ENCODE data around the gene KCNK10.

The KCNK10 gene

GRCh38 chr14:88323086-88323522 is at the start of gene KCNK10:
TSS of gene KCNK10 (minus strand) at chr14:88323269. CDS start at chr14:88322798, 471 bp downstream.
- Histone ChIP-seq H3F3A (ENCODE audit: control insufficient read depth, insufficient read depth) (no peaks in the 10 kb centered on the region), H3K27me3 (ENCODE audit: control insufficient read depth, low read length) (peaks cover 86% of the 10 kb centered on the region), H3K4me1 (ENCODE audit: control insufficient read depth, low read length) (peaks cover 16% of the 10 kb centered on the region), H3K79me2 (ENCODE audit: control insufficient read depth, low read length) (no peaks in the 10 kb centered on the region), H3K4me2 (ENCODE audit: low read length) (peak within 1 kb of the TSS; percentile 78), H3K9me2 (replicated peaks; ENCODE audit: control insufficient read depth, low read length) (no peaks in the 10 kb centered on the region), H3K27ac (ENCODE audit: low read depth, low read length) (no peak within 1 kb of the TSS), H4K20me1 (ENCODE audit: control insufficient read depth, insufficient read depth, low read depth, low read length) (no peaks in the 10 kb centered on the region), H3K9me3 (ENCODE audit: control insufficient read depth, insufficient read depth, low read length) (no peaks in the 10 kb centered on the region), H3K4me3 (ENCODE audit: low read length) (peak within 1 kb of the TSS; percentile 66), H3K36me3 (ENCODE audit: control insufficient read depth, low read length) (no peaks in the 10 kb centered on the region)
- no peak for TF ChIP-seq EZH2phosphoT487 (IDR thresholded peaks at IDR 0.05; ENCODE audit: borderline replicate concordance, low read length)
- no peak for TF ChIP-seq CTCF (IDR thresholded peaks at IDR 0.05; ENCODE audit: low read depth, low read length, poor library complexity, severe bottlenecking)

GRCh38 chr14:88369496-88369895 is 46.4 kb upstream of the KCNK10 start:
- TF ChIP-seq CTCF (IDR thresholded peaks at IDR 0.05; ENCODE audit: low read depth, low read length, poor library complexity, severe bottlenecking) (no peak), EZH2phosphoT487 (IDR thresholded peaks at IDR 0.05; ENCODE audit: borderline replicate concordance, low read length) (no peak)
- Histone ChIP-seq H3K27me3 (ENCODE audit: control insufficient read depth, low read length) (no peaks in the 10 kb centered on the region), H4K20me1 (ENCODE audit: control insufficient read depth, insufficient read depth, low read depth, low read length) (no peaks in the 10 kb centered on the region), H3K9me2 (replicated peaks; ENCODE audit: control insufficient read depth, low read length) (no peaks in the 10 kb centered on the region), H3K4me3 (ENCODE audit: low read length) (no peak overlapping the region), H3K4me1 (ENCODE audit: control insufficient read depth, low read length) (no peaks in the 10 kb centered on the region), H3K79me2 (ENCODE audit: control insufficient read depth, low read length) (no peaks in the 10 kb centered on the region), H3K36me3 (ENCODE audit: control insufficient read depth, low read length) (no peaks in the 10 kb centered on the region), H3K4me2 (ENCODE audit: low read length) (no peak overlapping the region), H3K9me3 (ENCODE audit: control insufficient read depth, insufficient read depth, low read length) (no peaks in the 10 kb centered on the region), H3K27ac (ENCODE audit: low read depth, low read length) (no peak overlapping the region), H3F3A (ENCODE audit: control insufficient read depth, insufficient read depth) (no peaks in the 10 kb centered on the region)

GRCh38 chr14:88364710-88365413 is 41.8 kb upstream of the KCNK10 start:
- no peak for TF ChIP-seq EZH2phosphoT487 (IDR thresholded peaks at IDR 0.05; ENCODE audit: borderline replicate concordance, low read length)
- no peak for TF ChIP-seq CTCF (IDR thresholded peaks at IDR 0.05; ENCODE audit: low read depth, low read length, poor library complexity, severe bottlenecking)
- H3K4me3 ChIP-seq (ENCODE audit: low read length) = no peak overlapping the region
- H3K27ac ChIP-seq (ENCODE audit: low read depth, low read length) = no peak overlapping the region
- no peaks in the 10 kb centered on the region for H3K4me1 ChIP-seq (ENCODE audit: control insufficient read depth, low read length)
- no peaks in the 10 kb centered on the region for H3K36me3 ChIP-seq (ENCODE audit: control insufficient read depth, low read length)
- H3F3A ChIP-seq (ENCODE audit: control insufficient read depth, insufficient read depth) = no peaks in the 10 kb centered on the region
- no peaks in the 10 kb centered on the region for H3K9me2 ChIP-seq (replicated peaks; ENCODE audit: control insufficient read depth, low read length)
- H3K27me3 ChIP-seq (ENCODE audit: control insufficient read depth, low read length) = no peaks in the 10 kb centered on the region
- no peak overlapping the region for H3K4me2 ChIP-seq (ENCODE audit: low read length)
- H4K20me1 ChIP-seq (ENCODE audit: control insufficient read depth, insufficient read depth, low read depth, low read length) = no peaks in the 10 kb centered on the region
- no peaks in the 10 kb centered on the region for H3K9me3 ChIP-seq (ENCODE audit: control insufficient read depth, insufficient read depth, low read length)
- H3K79me2 ChIP-seq (ENCODE audit: control insufficient read depth, low read length) = no peaks in the 10 kb centered on the region
